ENCODE data around the gene ARFGEF3.
A peak's percentile ranks its signal among the peaks of the same experiment; 100 is the strongest.

Gene ARFGEF3

GRCh38 chr6:138160329-138161087 is 1.2 kb upstream of the ARFGEF3 start:
- Histone ChIP-seq H3K4me3 (peak overlapping the region in 6 of 10 experiments; percentile 57 to 78 (median 68); a peak in 9 of 20 replicates), H3K9ac (no peak overlapping the region), H3K36me3 (no peaks in the 10 kb centered on the region), H4K20me1 (peaks cover 0 to 13% (median 0%) of the 10 kb centered on the region in 11 experiments; a peak in 3 of 22 replicates), H3K27ac (no peak overlapping the region), H3K4me1 (peaks cover 6 to 16% (median 15%) of the 10 kb centered on the region in 10 experiments; a peak in 18 of 20 replicates), H3K9me3 (replicated peaks in 1 of 11) (peaks cover 0 to 9% (median 0%) of the 10 kb centered on the region in 11 experiments; a peak in 2 of 22 replicates), H3K4me2 (peak overlapping the region in 10 of 11 experiments; percentile 88 to 100 (median 98); a peak in 17 of 22 replicates), H3K27me3 (peaks cover 49 to 69% (median 61%) of the 10 kb centered on the region in 11 experiments)
- no peak for TF ChIP-seq Cebpa-rat (IDR thresholded peaks at IDR 0.05)

- Histone ChIP-seq H3K9ac (peak overlapping the region in 2 of 11 experiments; percentile 39 to 61; a peak in 1 of 22 replicates), H3K27me3 (peaks cover 49 to 70% (median 61%) of the 10 kb centered on the region in 11 experiments), H4K20me1 (peaks cover 0 to 13% (median 0%) of the 10 kb centered on the region in 11 experiments; a peak in 3 of 22 replicates), H3K36me3 (no peaks in the 10 kb centered on the region), H3K4me2 (peak overlapping the region; percentile 88 to 100 (median 98)), H3K4me3 (peak overlapping the region; percentile 57 to 78 (median 68)), H3K9me3 (replicated peaks in 1 of 11) (peaks cover 0 to 9% (median 0%) of the 10 kb centered on the region in 11 experiments; a peak in 2 of 22 replicates), H3K27ac (no peak overlapping the region), H3K4me1 (peaks cover 6 to 16% (median 15%) of the 10 kb centered on the region in 10 experiments; a peak in 18 of 20 replicates)
- no peak for TF ChIP-seq Cebpa-rat (IDR thresholded peaks at IDR 0.05)
These were observed 726 bp upstream of the ARFGEF3 start for GRCh38 chr6:138161088-138161337.

- peak overlapping the region; percentile 11 to 62 (median 45); a peak in 13 of 22 replicates for H3K9ac ChIP-seq
- H3K4me1 ChIP-seq: peaks cover 6 to 16% (median 15%) of the 10 kb centered on the region in 10 experiments; a peak in 18 of 20 replicates
- H3K4me3 ChIP-seq: peak overlapping the region; percentile 57 to 78 (median 68)
These were observed 594 bp downstream of the ARFGEF3 start for GRCh38 chr6:138162111-138162954.

GRCh38 chr6:138162955-138163575 is 1.3 kb downstream of the ARFGEF3 start:
- H3K9me3 ChIP-seq (replicated peaks in 1 of 11): peaks cover 0 to 9% (median 0%) of the 10 kb centered on the region in 11 experiments; a peak in 2 of 22 replicates
- H3K4me3 ChIP-seq: peak overlapping the region in 1 of 10 experiments; percentile 78; a peak in 1 of 20 replicates
- H4K20me1 ChIP-seq: peaks cover 0 to 13% (median 0%) of the 10 kb centered on the region in 11 experiments; a peak in 3 of 22 replicates
- peaks cover 49 to 70% (median 61%) of the 10 kb centered on the region in 11 experiments for H3K27me3 ChIP-seq
- H3K4me2 ChIP-seq: peak overlapping the region in 1 of 11 experiments; percentile 99; a peak in 3 of 22 replicates
- no peak overlapping the region for H3K9ac ChIP-seq
- H3K27ac ChIP-seq: no peak overlapping the region
- H3K36me3 ChIP-seq: no peaks in the 10 kb centered on the region
- H3K4me1 ChIP-seq: peaks cover 6 to 16% (median 15%) of the 10 kb centered on the region in 10 experiments; a peak in 18 of 20 replicates
- TF ChIP-seq Cebpa-rat (IDR thresholded peaks at IDR 0.05): no peak

More at GRCh38 chr6:138162111-138162954, 594 bp downstream of the ARFGEF3 start:
- TF ChIP-seq Cebpa-rat (IDR thresholded peaks at IDR 0.05): no peak
- H4K20me1 ChIP-seq: peaks cover 0 to 13% (median 0%) of the 10 kb centered on the region in 11 experiments; a peak in 3 of 22 replicates
- no peaks in the 10 kb centered on the region for H3K36me3 ChIP-seq
- 0 out of 22 replicates have a peak overlapping the region, but pooled peaks of 1 of the 11 experiments have one; percentile 12 for H3K27ac ChIP-seq
- peaks cover 49 to 70% (median 61%) of the 10 kb centered on the region in 11 experiments for H3K27me3 ChIP-seq
- peaks cover 0 to 9% (median 0%) of the 10 kb centered on the region in 11 experiments; a peak in 2 of 22 replicates for H3K9me3 ChIP-seq (replicated peaks in 1 of 11)
- H3K4me2 ChIP-seq: peak overlapping the region; percentile 88 to 100 (median 98)

- Histone ChIP-seq H3K4me1 (no peaks in the 10 kb centered on the region), H3K27ac (no peak overlapping the region), H3K36me3 (no peaks in the 10 kb centered on the region), H3K4me3 (no peak overlapping the region), H3K27me3 (no peaks in the 10 kb centered on the region), H3K4me2 (no peak overlapping the region), H3K9ac (no peak overlapping the region), H3K9me3 (replicated peaks in 1 of 11) (peaks cover 27 to 43% (median 34%) of the 10 kb centered on the region in 11 experiments), H4K20me1 (no peaks in the 10 kb centered on the region)
- no peak for TF ChIP-seq Cebpa-rat (IDR thresholded peaks at IDR 0.05)
These were observed 13.9 kb downstream of the ARFGEF3 start for GRCh38 chr6:138175596-138175995.

GRCh38 chr6:138176652-138177232 is 15.0 kb downstream of the ARFGEF3 start:
- H3K4me1 ChIP-seq: no peaks in the 10 kb centered on the region
- no peaks in the 10 kb centered on the region for H3K27me3 ChIP-seq
- no peaks in the 10 kb centered on the region for H4K20me1 ChIP-seq
- H3K4me2 ChIP-seq: no peak overlapping the region
- no peak overlapping the region for H3K4me3 ChIP-seq
- no peak overlapping the region for H3K27ac ChIP-seq
- no peak overlapping the region for H3K9ac ChIP-seq
- TF ChIP-seq Cebpa-rat (IDR thresholded peaks at IDR 0.05): no peak
- no peaks in the 10 kb centered on the region for H3K36me3 ChIP-seq
- H3K9me3 ChIP-seq (replicated peaks in 1 of 11): peaks cover 27 to 43% (median 34%) of the 10 kb centered on the region in 11 experiments

- H3K36me3 ChIP-seq: no peaks in the 10 kb centered on the region
- H3K27me3 ChIP-seq: no peaks in the 10 kb centered on the region
- H4K20me1 ChIP-seq: no peaks in the 10 kb centered on the region
- H3K4me1 ChIP-seq: no peaks in the 10 kb centered on the region
- no peak overlapping the region for H3K4me2 ChIP-seq
- H3K9ac ChIP-seq: no peak overlapping the region
- no peak overlapping the region for H3K27ac ChIP-seq
- H3K9me3 ChIP-seq (replicated peaks in 1 of 11): peaks cover 3 to 14% (median 9%) of the 10 kb centered on the region in 11 experiments; a peak in 21 of 22 replicates
- no peak overlapping the region for H3K4me3 ChIP-seq
- TF ChIP-seq Cebpa-rat (IDR thresholded peaks at IDR 0.05): no peak
These were observed 21.4 kb downstream of the ARFGEF3 start for GRCh38 chr6:138182939-138183789.

All from BLaER1 treated with 17β-estradiol and CSF1 and Interleukin-3, amounts not matched to agents 10 nM and 100 nM (cell line).